RWPE2 (cell line): ENCODE measurements around the gene FAM174B.

Experiments
- ATAC-seq: fragments of 200-7000 bp; cut with Tn5 transposase; 3 replicates; pipeline ENCODE4 v1.9.1; 2021; ENCODE audit warnings: low read depth
- DNase-seq: peaks from one replicate; pipeline ENCODE4 v3.0.0-alpha.2; 2020; ENCODE audit warnings: low spot score
- H3K27ac ChIP-seq: fragments of 450-650 bp; 2 replicates; pipeline ENCODE4 v1.5.1; 2017; ENCODE audit warnings: mild to moderate bottlenecking; ENCODE audit not compliant: poor library complexity, severe bottlenecking
- H3K27me3 ChIP-seq: fragments of 250-450 bp; sonication (Bioruptor Pico); 2 replicates; pipeline ENCODE4 v1.5.1; 2021; ENCODE audit warnings: mild to moderate bottlenecking, moderate library complexity; ENCODE audit not compliant: insufficient read depth, poor library complexity, severe bottlenecking
- H3K36me3 ChIP-seq: fragments of 250-450 bp; sonication (Bioruptor Pico); 2 replicates; pipeline ENCODE4 v1.5.1; 2020; ENCODE audit warnings: low read depth, mild to moderate bottlenecking, moderate library complexity
- H3K4me1 ChIP-seq: fragments of 250-450 bp; sonication (Bioruptor Pico); 2 replicates; pipeline ENCODE4 v1.5.1; 2021; ENCODE audit warnings: mild to moderate bottlenecking, moderate library complexity; ENCODE audit not compliant: insufficient read depth, poor library complexity, severe bottlenecking
- H3K4me3 ChIP-seq: fragments of 250-450 bp; sonication (Bioruptor Pico); 2 replicates; pipeline ENCODE4 v1.5.1; 2021; ENCODE audit warnings: mild to moderate bottlenecking, moderate library complexity; ENCODE audit not compliant: severe bottlenecking
- H3K9me3 ChIP-seq: fragments of 250-450 bp; sonication (Bioruptor Pico); 2 replicates; pipeline ENCODE4 v1.5.1; 2021; ENCODE audit warnings: mild to moderate bottlenecking, moderate library complexity; ENCODE audit not compliant: severe bottlenecking
- CTCF ChIP-seq: fragments of 450-650 bp; IDR thresholded peaks from one replicate; pipeline ENCODE4 v1.5.1; 2017; ENCODE audit warnings: mild to moderate bottlenecking, moderate library complexity; ENCODE audit not compliant: poor library complexity, severe bottlenecking

Gene FAM174B

GRCh38 chr15:92666780-92667179 lies 11.2 kb upstream of the FAM174B start:
- H3K27me3 ChIP-seq = peaks cover 30% of the 10 kb centered on the region
- no peak for DNase-seq
- no peak overlapping the region for H3K27ac ChIP-seq
- H3K4me1 ChIP-seq = no peaks in the 10 kb centered on the region
- no peak for TF ChIP-seq CTCF
- no peak overlapping the region for H3K4me3 ChIP-seq
- H3K36me3 ChIP-seq = no peaks in the 10 kb centered on the region
- H3K9me3 ChIP-seq = no peaks in the 10 kb centered on the region
- no peak for ATAC-seq

DNA sequence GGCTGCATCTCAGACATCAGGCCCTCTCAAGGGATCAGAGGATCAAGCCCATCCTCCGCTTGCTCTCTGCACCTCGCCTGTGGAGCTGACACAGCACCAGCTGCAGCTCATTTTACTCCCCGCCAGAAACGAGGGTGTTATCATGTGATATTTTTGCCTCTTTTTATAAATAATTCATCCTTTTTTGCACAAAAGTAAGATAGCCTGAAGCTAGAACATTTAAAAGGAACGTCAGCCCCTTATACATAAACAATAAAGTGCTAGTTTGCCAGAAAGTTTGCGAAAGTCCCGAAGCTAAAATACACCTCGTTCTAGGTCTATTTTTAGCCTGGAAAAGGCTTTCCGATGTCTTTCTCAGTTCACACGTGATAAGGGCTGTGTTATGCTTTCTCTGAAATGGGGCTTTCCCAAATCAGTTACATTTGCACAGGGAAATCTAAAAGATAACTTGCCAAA lies 9.6 kb upstream of the FAM174B start:
- no peak overlapping the region for H3K4me3 ChIP-seq
- no peak for TF ChIP-seq CTCF

DNA sequence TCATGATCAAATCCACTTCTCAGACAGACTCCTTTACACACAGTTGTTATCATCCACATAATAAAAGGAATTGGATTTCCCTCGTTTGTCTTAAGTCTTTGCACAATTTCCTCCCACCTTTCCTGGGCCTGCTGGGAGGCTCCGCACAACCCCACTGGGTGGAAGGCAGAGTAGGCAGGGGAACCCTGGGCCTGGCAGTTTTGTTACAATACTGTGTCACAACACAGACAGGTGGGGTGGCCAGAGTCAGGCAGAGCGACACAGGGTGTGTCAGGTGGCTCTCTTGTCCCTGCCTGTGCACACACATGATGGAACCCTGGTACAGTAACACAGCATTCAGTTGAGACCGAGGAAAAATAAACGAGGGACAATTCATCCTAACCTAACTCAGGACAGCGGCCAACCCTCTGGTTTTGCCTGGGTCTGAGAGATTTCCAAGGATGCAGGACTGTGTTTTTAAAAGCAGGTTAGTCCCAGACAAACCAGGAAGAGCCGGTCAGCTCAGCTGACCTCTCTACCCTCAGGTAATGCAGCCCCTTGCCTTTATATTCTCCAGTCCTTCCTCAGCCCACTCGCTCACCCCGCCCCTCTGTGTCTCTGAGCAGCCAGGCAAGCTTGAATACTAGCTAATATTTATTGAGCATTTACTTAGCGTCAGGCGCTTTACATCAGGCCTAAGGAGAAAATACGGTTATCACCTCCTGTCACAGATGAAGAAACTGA lies 8.8 kb upstream of the FAM174B start:
- H3K36me3 ChIP-seq = no peaks in the 10 kb centered on the region
- no peak overlapping the region for H3K27ac ChIP-seq
- no peaks in the 10 kb centered on the region for H3K4me1 ChIP-seq
- no peak for TF ChIP-seq CTCF
- no peak overlapping the region for H3K4me3 ChIP-seq
- H3K27me3 ChIP-seq = peaks cover 19% of the 10 kb centered on the region
- DNase-seq = no peak
- no peaks in the 10 kb centered on the region for H3K9me3 ChIP-seq
- ATAC-seq = no peak

More for the DNA sequence above, 9.6 kb upstream of the FAM174B start:
- H3K4me1 ChIP-seq = no peaks in the 10 kb centered on the region
- H3K36me3 ChIP-seq = no peaks in the 10 kb centered on the region
- no peak overlapping the region for H3K27ac ChIP-seq
- peaks cover 18% of the 10 kb centered on the region for H3K27me3 ChIP-seq
- DNase-seq = no peak
- ATAC-seq = no peak
- H3K9me3 ChIP-seq = no peaks in the 10 kb centered on the region

- no peak for ATAC-seq
- Histone ChIP-seq H3K4me3 (no peak overlapping the region), H3K4me1 (no peaks in the 10 kb centered on the region), H3K36me3 (no peaks in the 10 kb centered on the region), H3K27ac (no peak overlapping the region), H3K9me3 (no peaks in the 10 kb centered on the region), H3K27me3 (peaks cover 24% of the 10 kb centered on the region)
- TF ChIP-seq CTCF = no peak
- DNase-seq = no peak
Measured at GRCh38 chr15:92663250-92663951, 7.8 kb upstream of the FAM174B start.

GRCh38 chr15:92662762-92663161 lies 7.2 kb upstream of the FAM174B start:
- Histone ChIP-seq H3K4me1 (no peaks in the 10 kb centered on the region), H3K4me3 (no peak overlapping the region), H3K9me3 (no peaks in the 10 kb centered on the region), H3K27ac (no peak overlapping the region), H3K27me3 (peaks cover 31% of the 10 kb centered on the region), H3K36me3 (no peaks in the 10 kb centered on the region)
- TF ChIP-seq CTCF = no peak
- ATAC-seq = peak; percentile 46
- DNase-seq = no peak
